ENCODE results near the gene DMAC2. TPM values are rescaled to one million over a fixed set of nuclear protein-coding genes. Genes with fewer than 3 reads are reported as not detected.

Gene DMAC2
- total and polyA plus RNA-seq, 2 of the 13 experiments (the other 11 are each of a cell fraction or from before 2014, with no cell fraction given): 39.0 to 66.0 TPM

DNA sequence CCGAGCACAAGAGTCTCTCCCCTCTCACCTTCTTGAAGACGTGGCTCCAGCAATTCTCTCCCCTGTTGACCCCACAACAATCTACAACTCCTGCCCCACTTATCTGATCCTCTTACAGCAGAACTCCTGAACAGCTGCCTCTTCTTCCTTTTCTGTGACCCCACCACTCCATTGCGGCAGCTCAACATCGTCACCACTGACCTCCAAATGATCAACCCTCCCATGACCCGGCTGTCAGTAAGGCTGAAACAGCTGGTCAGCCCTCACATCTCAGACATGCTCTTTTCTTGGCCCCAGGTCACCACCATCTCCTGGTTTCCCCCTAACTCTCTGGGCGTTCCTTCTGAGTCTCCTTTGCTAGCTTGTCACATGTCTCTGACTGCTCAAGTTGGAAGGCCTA is 44.4 kb downstream of the DMAC2 start:
- peaks cover 11 to 18% of the 10 kb centered on the region in 2 experiments; a peak in 4 of 5 replicates for H3K36me3 ChIP-seq (replicated peaks in 1 of 2; ENCODE audit: control insufficient read depth in 1 of 2, insufficient read depth in 2 of 2, low read length in 2 of 2)
- H3K79me2 ChIP-seq (ENCODE audit: insufficient read depth, low read length): peaks cover 32% of the 10 kb centered on the region
- H3K9ac ChIP-seq (ENCODE audit: insufficient read depth, low read depth, low read length): peak overlapping the region; percentile 17; the same call in 1 of the 2 replicates
- CTCF ChIA-PET (ENCODE audit: low intra/inter-chr PET ratio, low total read pairs): no interaction called here
- no peaks in the 10 kb centered on the region for H4K20me1 ChIP-seq (ENCODE audit: insufficient read depth, low read length)
- intact Hi-C loops (cut with micrococcal nuclease; ENCODE audit: unreplicated experiment) (no loop called here), in situ Hi-C loops (cut with HindIII; ENCODE audit: extremely low pct_ligation_motif_present, low pct_unique_long_range_greater_than_20kb) (no loop called here)
- 77% methylated on average over 6 of the region's 6 CpGs for WGBS (ENCODE audit: low lambda C conversion rate)
- H3K27me3 ChIP-seq (ENCODE audit: control insufficient read depth in 1 of 2, insufficient read depth in 2 of 2, low read length in 2 of 2): no peaks in the 10 kb centered on the region; a peak in 1 of 5 replicates
- H3K4me2 ChIP-seq (ENCODE audit: low read depth, low read length): peak overlapping the region; percentile 86; the same call in 1 of the 2 replicates
- H2AFZ ChIP-seq (ENCODE audit: low read length): no peak overlapping the region
- H3K9me3 ChIP-seq (ENCODE audit: low read length): no peaks in the 10 kb centered on the region
- BruUV-seq (replicated peaks): no TSS peak
- H3K4me3 ChIP-seq (replicated peaks in 1 of 3; ENCODE audit: insufficient read depth in 1 of 3, low read depth in 2 of 3, low read length in 3 of 3): no peak overlapping the region
- H3K27ac ChIP-seq (ENCODE audit: extremely low read length, insufficient read depth, low read length): no peak overlapping the region
- DNase-seq (ENCODE audit: low spot score): no peak
- no peak for ATAC-seq
- TF ChIP-seq, protein P1, sequence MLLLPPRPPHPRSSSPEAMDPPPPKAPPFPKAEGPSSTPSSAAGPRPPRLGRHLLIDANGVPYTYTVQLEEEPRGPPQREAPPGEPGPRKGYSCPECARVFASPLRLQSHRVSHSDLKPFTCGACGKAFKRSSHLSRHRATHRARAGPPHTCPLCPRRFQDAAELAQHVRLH (CRISPR knock-in tag; IDR thresholded peaks at IDR 0.05; ENCODE audit: borderline replicate concordance, low read depth): no peak
- TF ChIP-seq THAP11 (CRISPR knock-in tag; IDR thresholded peaks at IDR 0.05) (no peak), HNRNPH1 (optimal IDR thresholded peaks at IDR 0.05; ENCODE audit: low read depth, low read length) (no peak), AHR (CRISPR knock-in tag; IDR thresholded peaks at IDR 0.05) (no peak), ZNF263 (CRISPR knock-in tag; IDR thresholded peaks at IDR 0.05) (no peak), TGIF2 (CRISPR knock-in tag; IDR thresholded peaks at IDR 0.05) (no peak), TBL1XR1 (IDR thresholded peaks at IDR 0.05; ENCODE audit: borderline replicate concordance, low read length, partially characterized antibody) (no peak), ZNF207 (IDR thresholded peaks at IDR 0.05; ENCODE audit: borderline replicate concordance) (no peak), RORA (CRISPR knock-in tag; IDR thresholded peaks at IDR 0.05) (no peak), NFKBIZ (CRISPR knock-in tag; IDR thresholded peaks at IDR 0.05) (no peak), SMARCE1 (IDR thresholded peaks at IDR 0.05; ENCODE audit: borderline replicate concordance) (no peak), CAMTA2 (CRISPR knock-in tag; IDR thresholded peaks at IDR 0.05; ENCODE audit: borderline replicate concordance) (no peak), ZNF33B (CRISPR knock-in tag; IDR thresholded peaks at IDR 0.05) (no peak), SP140L (CRISPR knock-in tag; IDR thresholded peaks at IDR 0.05; ENCODE audit: borderline replicate concordance) (no peak)
- TF ChIP-seq, protein P2, sequence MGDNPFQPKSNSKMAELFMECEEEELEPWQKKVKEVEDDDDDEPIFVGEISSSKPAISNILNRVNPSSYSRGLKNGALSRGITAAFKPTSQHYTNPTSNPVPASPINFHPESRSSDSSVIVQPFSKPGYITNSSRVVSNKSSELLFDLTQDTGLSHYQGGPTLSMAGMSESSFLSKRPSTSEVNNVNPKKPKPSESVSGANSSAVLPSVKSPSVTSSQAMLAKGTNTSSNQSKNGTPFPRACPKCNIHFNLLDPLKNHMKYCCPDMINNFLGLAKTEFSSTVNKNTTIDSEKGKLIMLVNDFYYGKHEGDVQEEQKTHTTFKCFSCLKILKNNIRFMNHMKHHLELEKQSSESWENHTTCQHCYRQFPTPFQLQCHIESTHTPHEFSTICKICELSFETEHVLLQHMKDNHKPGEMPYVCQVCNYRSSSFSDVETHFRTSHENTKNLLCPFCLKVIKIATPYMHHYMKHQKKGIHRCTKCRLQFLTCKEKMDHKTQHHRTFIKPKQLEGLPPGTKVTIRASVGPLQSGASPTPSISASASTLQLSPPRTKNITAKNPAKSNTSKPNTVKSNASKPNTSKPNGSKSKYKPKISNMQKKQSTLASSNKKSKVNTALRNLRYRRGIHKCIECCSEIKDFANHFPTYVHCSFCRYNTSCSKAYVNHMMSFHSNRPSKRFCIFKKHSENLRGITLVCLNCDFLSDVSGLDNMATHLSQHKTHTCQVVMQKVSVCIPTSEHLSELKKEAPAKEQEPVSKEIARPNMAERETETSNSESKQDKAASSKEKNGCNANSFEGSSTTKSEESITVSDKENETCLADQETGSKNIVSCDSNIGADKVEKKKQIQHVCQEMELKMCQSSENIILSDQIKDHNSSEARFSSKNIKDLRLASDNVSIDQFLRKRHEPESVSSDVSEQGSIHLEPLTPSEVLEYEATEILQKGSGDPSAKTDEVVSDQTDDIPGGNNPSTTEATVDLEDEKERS (CRISPR knock-in tag; IDR thresholded peaks at IDR 0.05): no peak
- TF ChIP-seq, protein P3, sequence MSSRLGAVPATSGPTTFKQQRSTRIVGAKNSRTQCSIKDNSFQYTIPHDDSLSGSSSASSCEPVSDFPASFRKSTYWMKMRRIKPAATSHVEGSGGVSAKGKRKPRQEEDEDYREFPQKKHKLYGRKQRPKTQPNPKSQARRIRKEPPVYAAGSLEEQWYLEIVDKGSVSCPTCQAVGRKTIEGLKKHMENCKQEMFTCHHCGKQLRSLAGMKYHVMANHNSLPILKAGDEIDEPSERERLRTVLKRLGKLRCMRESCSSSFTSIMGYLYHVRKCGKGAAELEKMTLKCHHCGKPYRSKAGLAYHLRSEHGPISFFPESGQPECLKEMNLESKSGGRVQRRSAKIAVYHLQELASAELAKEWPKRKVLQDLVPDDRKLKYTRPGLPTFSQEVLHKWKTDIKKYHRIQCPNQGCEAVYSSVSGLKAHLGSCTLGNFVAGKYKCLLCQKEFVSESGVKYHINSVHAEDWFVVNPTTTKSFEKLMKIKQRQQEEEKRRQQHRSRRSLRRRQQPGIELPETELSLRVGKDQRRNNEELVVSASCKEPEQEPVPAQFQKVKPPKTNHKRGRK (CRISPR knock-in tag; IDR thresholded peaks at IDR 0.05): no peak
- TF ChIP-seq, protein P4, sequence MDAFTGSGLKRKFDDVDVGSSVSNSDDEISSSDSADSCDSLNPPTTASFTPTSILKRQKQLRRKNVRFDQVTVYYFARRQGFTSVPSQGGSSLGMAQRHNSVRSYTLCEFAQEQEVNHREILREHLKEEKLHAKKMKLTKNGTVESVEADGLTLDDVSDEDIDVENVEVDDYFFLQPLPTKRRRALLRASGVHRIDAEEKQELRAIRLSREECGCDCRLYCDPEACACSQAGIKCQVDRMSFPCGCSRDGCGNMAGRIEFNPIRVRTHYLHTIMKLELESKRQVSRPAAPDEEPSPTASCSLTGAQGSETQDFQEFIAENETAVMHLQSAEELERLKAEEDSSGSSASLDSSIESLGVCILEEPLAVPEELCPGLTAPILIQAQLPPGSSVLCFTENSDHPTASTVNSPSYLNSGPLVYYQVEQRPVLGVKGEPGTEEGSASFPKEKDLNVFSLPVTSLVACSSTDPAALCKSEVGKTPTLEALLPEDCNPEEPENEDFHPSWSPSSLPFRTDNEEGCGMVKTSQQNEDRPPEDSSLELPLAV (CRISPR knock-in tag; conservative IDR thresholded peaks at IDR 0.05; ENCODE audit: low read depth): no peak
- H3K4me1 ChIP-seq (ENCODE audit: insufficient read depth, low read length): peaks cover 30% of the 10 kb centered on the region
- no peak for FAIRE-seq
- POLR2A ChIA-PET: interaction anchor here (0.5 kb wide), 1 partner anchor 32 kb away, joined by 3 read pairs; the partner anchor contains the start of gene B3GNT8

Measured in HepG2 (cell line).